Stimulated activated CD4-positive, alpha-beta T cell treated with anti-CD3 and anti-CD28 coated beads, Interleukin-15, amount 100 ng/mL, for 1 hour (primary cell): ENCODE data around the gene ZNF609.
"Not testable (repeated sequence)": the region's sequence is repeated elsewhere in the genome, so short reads cannot be mapped to it uniquely, and the experiment has no call there.

ENCODE experiments used
- DNase-seq, 2 donors: peaks; one replicate each; pipeline ENCODE4 v3.0.0-alpha.2; 2020; ENCODE audit warnings: low read depth in 1 of 2, low spot score in 1 of 2

Gene ZNF609

DNA sequence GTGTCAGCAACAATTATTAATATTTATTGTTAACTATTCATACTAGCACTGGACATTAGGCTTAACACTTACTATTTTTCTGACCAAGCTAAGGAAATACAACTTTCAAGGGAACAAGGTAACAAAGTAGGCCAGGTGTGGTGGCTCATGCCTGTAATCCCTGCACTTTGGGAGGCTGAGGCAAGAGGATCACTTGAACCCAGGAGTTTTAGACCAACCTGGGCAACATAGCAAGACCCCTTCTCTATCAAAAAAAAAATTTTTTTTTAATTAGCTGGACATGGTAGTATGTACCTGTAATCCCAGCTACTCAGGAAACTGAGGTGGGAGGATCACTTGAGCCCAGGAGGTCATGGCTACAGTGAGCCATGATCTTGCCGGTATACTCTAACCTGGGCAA, 183.3 kb downstream of the ZNF609 start:
- no peak for DNase-seq

DNA sequence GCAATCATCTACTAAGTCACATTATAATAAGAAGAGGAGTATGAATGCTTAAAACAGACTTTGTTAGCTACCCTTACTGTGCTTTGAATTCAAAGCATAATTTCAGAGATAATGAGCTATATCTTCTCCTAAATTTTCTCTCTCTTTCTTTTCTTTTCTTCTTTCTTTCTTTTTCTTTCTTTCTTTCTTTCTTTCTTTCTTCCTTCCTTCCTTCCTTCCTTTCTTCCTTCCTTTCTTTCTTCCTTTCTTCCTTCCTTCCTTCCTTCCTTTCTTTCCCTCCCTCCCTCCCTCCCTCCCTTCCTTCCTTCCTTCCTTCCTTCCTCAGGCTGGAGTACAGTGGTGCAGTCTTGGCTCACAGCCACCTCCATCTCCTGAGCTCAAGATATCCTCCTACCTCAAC, 184.4 kb downstream of the ZNF609 start:
- DNase-seq, result not testable (repeated sequence)

DNA sequence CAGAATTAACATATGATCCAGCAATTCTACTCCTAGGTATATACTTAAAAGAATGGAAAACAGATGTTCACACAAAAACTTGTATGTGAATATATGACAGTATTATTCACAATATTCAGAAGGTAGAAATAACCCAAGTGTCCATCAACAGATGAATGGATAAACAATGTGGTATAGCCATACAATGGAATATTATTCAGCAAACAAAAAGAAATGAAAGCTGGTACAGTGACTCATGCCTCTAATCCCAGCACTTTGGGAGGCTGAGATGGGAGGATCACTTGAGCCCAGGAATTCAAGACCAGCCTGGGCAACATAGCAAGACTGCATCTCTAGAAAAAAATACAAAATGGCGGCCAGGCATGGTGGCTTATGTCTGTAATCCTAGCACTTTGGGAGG, 185.6 kb downstream of the ZNF609 start:
- no peak for DNase-seq

DNA sequence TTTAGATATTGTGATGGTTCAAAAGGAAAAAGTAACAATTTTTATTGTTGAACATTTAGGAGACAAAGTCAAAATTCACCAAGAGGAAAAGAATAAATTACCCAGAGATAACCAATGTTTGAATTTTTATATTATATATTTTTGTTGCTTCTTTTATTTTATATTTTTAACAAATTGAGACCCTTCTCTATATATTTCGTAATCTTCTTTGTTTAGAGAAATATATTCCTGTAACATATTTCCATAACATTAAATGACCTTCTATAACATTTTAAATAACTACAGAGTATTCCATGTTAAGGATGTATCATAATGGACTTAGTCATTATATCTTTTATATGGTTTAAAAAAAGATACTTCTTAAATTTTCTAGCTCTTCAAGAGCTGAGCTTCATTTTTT, 187.0 kb downstream of the ZNF609 start:
- no peak for DNase-seq

DNA sequence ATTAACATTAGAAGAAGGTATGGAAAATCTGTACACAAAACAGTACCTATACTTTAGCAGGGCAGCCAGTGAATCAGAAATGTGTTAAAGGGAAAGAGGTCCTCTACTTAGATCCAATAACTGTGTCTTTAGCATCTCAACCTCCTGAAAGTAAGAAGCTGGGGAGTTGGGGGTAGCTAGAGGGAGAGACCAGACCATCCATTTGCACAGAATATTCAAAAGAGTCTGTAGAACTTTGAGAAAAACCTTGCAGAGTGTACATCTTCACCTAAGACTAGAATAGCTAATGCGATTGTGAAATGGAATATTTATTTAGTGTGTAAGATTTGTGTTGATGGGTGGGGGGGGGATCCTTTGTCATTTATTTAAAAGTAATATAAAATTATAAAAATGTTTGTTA, 190.2 kb downstream of the ZNF609 start:
- DNase-seq, result no peak

DNA sequence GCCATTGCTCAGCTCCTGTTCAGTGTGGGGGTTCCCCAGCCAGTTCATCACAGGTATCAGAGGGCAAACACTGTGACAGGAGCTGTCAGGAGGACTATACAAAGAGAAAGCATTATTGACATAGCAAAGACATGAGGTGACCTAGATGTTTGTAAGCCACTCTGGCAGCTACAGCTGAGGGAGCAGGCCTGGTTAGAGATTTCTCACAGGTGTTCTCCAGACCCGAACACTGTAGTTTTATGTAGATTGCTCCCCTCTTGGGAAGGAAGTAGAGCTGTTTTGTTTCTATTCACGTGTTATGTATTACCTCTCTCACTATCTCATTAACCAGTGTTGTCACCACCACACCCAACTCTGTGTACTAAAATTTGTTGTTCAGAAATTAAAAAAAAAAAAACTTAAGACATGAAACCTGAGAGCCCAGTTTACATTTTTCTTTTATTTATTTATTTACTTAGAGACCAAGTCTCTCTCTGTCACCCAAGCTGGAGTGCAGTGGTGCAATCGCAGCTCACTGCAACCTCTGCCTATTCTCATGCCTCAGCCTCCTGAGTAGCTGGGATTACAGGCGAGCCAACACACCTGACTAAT, 191.3 kb downstream of the ZNF609 start:
- peak; percentile 2 to 18 for DNase-seq

DNA sequence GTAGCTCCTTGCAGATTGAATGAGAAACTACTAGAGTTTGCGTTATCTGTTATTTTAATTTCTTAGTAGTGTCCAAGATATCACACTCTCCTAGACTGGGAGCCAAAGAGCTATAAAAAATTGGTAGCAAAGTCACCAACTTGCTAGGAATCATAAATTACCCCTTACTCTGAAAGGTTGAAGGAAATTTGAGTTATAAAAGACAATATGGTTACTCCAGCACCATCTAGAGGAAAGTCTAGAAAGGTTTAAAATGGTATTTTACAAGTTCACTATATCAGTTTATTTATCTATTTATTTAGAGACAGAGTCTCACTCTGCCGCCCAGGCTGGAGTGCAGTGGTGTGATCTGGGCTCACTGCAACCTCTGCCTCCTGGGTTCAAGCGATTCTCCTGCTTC, 193.4 kb downstream of the ZNF609 start:
- DNase-seq, result no peak

DNA sequence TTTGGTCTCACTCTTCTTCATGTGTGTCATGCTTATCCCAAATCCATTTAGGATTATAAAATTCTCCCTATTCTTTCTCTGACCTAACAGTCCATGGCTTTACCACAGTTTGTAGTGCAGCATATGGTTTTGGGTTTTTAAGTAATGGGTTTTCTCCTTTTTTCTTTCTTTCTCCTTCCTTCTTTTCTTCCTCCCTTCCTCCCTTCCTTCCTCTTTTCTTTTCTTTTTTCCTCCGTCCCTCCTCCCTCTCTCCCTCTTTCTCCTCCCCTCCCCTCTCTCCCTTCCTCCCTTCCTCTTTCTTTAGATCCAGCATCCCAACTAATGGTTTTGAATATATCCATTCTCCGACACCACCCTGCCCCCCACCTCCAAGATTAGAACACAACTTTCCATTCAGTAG, 196.1 kb downstream of the ZNF609 start:
- DNase-seq, result no peak

DNA sequence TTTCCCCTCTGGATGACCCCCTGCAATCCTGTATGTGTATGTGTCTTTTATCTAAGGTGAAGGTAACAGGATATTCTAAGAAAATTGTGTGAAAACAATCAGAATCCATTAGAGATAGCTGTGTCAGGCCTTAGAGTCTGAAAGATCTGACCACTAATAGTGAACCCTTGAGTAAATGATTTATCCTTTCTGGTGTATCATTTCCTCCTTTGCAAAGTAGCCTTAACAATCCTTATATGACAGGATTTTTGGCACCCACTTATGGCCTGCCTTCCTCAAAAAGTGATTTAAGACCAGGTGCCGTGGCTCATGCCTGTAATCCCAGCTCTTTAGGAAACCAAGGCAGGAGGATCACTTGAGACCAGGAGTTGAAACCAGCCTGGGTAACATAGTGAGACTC, 204.8 kb downstream of the ZNF609 start:
- DNase-seq, result no peak

DNA sequence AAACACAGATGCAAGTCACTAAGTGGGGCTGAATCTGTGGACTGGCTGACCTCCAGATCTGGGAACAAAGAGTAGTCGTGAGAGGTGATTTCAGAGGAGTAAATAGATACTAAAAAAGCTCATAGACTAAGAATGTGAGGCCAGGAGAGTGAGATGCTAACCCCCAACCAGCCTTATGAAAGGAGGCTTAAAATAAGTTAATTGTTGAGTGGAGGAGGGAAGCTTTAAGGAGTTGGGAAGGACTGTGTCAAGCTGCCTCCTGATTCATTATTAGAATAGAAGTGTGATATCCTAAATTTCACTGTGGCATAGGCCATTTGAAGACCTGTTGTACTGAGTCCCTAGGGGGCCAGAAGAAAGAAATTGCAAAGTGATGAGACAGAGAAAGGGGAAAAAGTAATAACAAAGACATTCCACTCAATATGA, 207.4 kb downstream of the ZNF609 start:
- DNase-seq, result no peak

DNA sequence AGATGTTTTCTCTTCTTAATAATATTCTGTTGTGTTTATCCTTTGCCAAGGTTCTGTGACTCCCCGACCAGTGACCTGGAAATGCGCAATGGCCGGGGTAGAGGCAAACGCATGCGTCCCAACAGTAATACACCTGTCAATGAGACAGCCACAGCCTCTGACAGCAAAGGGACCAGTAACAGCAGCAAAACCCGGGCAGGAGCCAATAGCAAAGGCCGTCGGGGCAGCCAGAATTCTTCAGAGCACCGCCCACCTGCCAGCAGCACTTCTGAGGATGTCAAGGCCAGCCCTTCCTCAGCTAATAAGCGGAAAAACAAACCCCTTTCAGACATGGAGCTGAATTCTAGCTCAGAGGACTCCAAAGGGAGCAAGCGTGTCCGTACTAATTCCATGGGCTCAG, 213.5 kb downstream of the ZNF609 start:
- DNase-seq, result no peak

DNA sequence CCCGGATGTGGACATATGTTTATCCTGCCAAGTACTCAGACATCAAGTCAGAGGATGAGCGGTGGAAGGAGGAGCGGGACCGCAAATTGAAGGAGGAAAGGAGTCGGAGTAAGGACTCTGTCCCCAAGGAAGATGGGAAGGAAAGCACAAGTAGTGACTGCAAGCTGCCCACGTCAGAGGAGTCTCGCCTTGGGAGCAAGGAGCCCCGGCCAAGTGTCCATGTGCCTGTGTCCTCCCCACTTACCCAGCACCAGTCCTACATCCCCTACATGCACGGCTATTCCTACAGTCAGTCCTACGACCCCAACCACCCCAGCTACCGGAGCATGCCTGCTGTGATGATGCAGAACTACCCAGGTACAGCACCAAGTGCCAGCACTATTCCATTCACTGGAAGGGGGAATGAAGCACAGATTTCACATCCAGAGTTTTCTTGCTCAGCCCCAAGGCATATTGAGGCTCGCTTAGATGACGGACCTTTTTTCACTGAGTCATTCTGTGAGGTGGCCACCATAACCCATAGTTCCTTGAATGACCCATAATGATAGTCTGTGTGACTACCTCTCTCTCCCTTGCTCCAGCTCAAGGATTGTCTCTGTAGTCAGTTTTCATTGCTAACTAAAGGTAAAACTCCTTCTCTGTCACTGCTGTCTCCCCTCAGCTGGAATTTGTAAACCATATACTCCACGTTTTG, 217.9 kb downstream of the ZNF609 start:
- no peak for DNase-seq

DNA sequence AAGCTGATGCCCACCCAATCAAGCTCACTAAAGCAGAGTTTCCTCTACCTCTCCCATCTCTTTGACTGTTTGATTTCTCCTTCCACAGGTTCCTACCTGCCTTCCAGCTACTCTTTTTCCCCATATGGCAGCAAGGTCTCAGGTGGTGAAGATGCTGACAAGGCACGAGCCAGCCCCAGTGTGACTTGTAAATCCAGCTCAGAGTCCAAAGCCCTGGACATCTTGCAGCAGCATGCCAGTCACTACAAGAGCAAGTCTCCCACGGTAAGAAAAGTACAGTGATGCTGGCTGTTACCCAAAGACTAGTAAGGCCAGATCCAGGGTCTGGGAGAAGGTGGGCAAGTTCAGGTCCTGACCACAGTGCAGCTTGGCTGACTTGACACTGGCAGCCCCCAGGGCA, 219.7 kb downstream of the ZNF609 start:
- DNase-seq, result no peak

DNA sequence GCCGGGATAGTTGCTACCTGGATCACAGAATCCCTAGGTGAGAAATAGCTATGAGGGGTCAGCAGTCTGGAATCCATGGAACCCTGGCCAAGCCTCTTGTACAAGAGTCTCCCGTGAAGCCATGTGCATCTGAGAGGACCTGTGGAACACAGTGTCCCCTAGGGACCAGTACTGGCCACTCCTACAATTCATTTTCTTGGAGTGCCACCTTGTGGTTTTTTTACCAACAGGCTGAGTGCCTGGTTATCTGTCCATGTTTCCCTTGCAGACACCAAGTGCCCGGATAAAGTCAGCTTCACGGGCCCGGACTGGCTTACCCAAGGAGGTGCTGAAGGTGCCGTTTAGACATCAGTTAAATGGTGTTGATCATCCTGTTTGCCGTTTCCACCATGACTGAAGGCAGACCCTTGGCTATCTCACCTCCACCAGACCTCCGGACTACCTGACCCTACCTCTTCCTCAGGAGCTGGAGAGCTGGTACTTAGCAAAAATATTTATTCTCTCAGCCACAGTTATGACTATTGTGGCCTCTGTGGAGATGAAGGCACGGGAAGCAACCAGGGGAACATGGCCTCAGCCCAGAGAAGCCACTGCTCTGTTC, 221.1 kb downstream of the ZNF609 start:
- DNase-seq, result no peak

DNA sequence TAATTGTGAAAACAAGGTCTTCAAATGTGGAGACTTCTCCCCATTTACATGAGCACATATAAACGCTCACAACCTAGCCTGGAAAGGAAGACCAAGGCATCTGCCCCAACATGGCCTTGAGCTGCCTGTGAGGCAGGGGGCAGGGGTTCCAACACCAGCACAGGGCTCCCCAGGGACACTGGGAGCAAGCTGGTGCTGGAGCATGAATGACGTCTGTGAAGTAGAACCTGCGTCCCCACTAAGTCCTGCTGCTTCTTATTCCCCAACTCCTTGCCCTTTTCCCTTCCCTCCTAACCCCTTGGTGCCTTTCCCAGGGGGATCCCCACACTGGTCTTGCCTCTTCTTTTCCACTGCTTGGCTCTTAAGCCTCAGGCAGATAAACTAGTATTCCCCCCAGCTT, 221.9 kb downstream of the ZNF609 start:
- DNase-seq, result no peak

DNA sequence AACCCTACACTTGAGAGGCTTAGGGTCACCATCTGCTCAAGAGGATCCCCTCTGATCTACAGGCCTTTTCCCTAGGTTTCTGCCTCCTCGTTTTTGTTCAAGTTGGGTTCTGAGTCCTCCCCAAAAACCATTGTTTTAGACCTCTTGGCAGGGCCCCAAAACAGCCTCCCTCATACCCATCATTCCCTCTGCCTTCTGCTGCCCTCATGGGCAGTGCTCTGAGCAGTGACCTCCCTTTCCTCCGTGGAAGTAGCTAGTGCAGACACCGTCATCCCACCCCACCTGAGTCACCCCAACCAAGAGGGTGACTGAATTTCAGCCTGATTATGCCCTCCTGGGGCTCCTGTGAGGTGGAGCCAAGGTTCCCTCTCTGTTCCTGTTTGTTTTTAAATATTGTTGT, 223.0 kb downstream of the ZNF609 start:
- DNase-seq, result no peak

DNA sequence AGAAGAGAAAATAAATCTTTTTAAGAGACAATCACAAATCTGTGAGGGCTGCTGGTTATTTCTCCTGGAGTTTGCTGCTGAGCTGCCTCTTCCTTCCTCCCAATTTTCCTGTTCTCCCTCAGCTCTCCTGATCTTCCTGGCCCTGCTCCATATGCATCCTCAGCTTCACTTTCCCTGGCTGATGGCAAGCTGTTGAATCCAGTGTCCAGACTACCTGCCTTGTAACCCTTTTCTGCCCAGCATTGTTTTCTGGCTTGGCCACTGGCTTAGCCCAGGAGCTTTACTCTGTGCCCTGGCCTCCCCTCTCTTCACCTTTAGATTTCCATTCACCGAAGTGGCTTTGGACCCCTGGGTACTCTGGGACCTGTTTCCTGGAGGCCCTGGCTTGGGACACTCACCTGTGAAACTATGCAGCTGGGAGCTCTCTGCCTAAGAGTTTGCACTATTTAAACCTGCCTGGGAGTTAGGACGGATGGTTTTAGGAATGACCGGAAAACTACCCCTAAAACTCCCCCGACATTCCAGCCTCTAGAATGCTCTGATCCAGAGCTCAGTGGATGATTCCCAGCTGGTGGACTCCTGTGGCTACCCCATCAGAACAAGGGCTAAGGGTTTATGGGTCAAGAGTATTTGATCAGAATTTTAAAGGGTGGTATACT, 225.0 kb downstream of the ZNF609 start:
- DNase-seq, result no peak

DNA sequence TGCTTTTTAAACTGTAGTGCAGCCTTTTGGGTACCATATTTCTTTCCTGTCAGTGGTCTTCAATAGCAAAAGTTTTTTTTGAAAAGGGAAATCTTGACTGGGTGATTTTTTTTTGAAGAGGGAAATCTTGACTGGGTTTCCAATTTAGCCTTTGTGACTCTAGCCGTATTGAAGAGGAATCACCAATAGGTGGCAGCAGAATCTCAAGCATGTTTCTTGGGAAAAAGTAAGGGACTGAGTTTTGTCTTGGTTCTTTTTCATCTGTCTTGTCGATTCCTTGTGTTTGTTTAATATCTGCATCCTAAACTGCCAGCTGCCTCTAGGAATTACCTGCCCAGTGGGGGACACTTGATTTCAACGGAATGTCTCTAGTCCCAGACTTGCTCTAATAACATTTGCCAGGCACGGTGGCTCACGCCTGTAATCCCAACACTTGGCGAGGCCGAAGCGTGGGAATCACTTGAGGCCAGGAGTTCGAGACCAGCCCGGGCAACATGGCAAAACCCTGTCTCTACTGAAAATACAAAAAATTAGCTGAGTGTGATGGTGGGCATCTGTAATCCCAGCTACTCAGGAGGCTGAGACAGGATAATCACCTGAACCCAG, 225.9 kb downstream of the ZNF609 start:
- DNase-seq, result no peak

DNA sequence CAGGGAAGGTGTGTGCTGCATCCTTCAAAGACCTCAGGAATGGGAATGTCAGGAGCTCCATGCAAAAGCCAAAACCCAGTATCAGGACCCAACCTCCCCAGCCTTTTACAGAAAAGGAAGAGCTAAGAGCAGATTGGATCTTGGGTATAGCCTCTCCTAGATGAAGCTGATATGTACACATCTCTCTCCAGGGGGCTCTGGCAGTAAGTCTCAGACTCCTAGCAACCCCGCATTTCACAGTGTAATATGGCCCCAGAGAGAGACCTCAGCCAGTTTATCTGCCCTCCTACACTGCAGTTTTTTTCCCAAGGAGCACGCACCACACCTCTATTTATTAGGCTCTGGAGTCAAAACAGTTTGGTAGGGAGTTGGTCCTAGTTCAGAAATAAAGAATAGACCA, 226.8 kb downstream of the ZNF609 start:
- DNase-seq, result no peak

DNA sequence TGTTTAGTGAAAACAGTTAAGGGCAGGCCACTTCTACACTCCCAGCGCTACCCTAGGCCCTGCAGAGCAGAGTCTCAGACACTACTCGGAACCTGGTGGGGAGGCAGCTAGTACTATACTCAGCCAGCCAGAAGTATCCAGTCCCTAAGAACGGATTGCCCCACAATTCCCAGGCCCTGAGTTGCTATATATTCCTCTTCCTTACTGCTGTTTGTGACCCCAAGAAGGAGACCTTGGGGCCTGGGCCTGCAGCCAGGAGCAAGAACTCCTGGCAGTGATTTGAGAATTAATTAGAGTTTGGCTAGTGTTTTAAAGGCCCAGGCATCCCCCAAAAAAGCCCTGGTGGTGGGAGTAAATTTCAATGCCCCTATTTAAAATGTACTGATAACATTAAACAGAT, 227.3 kb downstream of the ZNF609 start:
- DNase-seq, result no peak

DNA sequence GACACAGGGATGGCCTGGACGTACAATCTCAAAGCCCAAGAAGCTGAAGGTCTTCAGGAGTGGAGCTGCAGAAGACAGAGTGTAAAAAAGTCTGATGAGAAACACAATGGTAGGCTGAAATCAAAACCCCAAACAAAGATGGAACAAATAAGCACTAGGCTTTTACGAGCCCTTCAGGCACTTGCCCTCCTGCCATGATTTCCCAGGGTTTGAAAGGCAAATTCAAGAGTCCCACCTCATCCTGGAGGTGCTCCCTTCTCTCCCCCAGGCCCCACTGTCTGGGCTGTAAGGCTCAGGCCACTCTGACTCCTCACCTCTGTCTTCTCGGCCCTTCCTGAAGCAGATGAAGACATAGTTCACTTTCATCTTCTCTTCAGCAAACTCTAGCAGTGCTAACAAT, 228.4 kb downstream of the ZNF609 start:
- no peak for DNase-seq

DNA sequence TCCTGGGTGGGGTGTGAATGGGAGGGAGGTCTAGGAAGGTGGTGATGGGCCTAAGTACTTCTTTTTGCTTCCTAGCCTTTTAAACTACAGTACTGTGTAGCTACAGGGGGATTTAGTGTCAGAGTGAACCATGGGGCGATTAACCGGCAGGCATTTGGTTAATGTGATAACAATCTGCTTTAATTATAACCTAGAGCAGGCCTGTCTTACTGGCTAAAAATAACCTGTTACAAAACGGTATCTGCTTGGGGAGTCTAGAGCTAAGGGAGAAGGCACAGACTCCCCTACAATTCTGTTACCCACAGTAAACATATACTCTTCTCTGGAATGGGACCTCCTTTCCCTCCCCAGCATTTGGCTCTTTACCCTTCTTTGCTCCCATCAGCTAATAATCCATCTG, 229.6 kb downstream of the ZNF609 start:
- no peak for DNase-seq
